ENCODE results near the gene GRID2IP.

Gene GRID2IP

DNA sequence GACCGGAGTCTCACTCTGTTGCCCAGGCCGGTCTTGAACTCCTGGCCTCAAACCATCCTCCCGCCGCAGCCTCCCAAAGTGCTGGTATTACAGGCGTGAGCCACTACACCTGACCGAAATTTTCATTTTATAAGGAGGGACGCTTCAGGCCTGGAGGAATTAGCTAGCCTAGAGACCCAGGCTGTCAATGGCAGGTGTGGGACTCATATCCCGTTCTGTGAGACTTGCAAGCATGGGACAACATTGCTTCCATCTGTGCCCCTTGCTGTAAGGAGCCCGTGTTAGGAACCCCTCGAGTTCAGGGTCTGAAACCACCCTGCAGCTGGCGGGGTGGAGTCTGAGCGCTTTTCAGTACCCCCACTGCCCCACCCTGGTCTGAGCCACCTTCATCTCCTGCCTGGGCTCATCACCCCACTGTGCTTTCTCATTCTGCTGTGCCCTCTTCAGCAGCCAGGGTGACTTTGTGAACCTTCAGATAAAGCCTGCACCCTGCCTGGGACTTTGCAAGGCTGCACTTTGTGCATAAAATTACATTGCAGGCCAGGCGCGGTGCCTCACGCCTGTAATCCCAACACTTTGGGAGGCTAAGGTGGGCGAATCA, 102.2 kb downstream of the GRID2IP start:
- H3K4me3 ChIP-seq (ENCODE audit: insufficient read depth, low read length, poor library complexity, severe bottlenecking), result no peak overlapping the region
- no peaks in the 10 kb centered on the region for H3F3A ChIP-seq (ENCODE audit: insufficient read depth)
- H3K9me3 ChIP-seq (ENCODE audit: insufficient read depth, low read length), result no peaks in the 10 kb centered on the region
- no peaks in the 10 kb centered on the region for H3K9me2 ChIP-seq (replicated peaks; ENCODE audit: insufficient read depth, low read length)
- H2AFZ ChIP-seq (ENCODE audit: low read depth, low read length, severe bottlenecking), result no peak overlapping the region
- H3K27ac ChIP-seq (ENCODE audit: low read depth, low read length), result no peak overlapping the region
- peak overlapping the region; percentile 82 for H3K4me2 ChIP-seq (ENCODE audit: low read depth, low read length, poor library complexity, severe bottlenecking)
- no peaks in the 10 kb centered on the region for H3K27me3 ChIP-seq (ENCODE audit: low read length)
- TF ChIP-seq, protein P1, sequence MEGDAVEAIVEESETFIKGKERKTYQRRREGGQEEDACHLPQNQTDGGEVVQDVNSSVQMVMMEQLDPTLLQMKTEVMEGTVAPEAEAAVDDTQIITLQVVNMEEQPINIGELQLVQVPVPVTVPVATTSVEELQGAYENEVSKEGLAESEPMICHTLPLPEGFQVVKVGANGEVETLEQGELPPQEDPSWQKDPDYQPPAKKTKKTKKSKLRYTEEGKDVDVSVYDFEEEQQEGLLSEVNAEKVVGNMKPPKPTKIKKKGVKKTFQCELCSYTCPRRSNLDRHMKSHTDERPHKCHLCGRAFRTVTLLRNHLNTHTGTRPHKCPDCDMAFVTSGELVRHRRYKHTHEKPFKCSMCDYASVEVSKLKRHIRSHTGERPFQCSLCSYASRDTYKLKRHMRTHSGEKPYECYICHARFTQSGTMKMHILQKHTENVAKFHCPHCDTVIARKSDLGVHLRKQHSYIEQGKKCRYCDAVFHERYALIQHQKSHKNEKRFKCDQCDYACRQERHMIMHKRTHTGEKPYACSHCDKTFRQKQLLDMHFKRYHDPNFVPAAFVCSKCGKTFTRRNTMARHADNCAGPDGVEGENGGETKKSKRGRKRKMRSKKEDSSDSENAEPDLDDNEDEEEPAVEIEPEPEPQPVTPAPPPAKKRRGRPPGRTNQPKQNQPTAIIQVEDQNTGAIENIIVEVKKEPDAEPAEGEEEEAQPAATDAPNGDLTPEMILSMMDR (IDR thresholded peaks at IDR 0.05; ENCODE audit: insufficient read depth, low read length, poor library complexity, severe bottlenecking), result no peak
- no peak for TF ChIP-seq EZH2phosphoT487 (conservative IDR thresholded peaks at IDR 0.05; ENCODE audit: low read length)
- no peaks in the 10 kb centered on the region for H4K20me1 ChIP-seq (ENCODE audit: low read depth, low read length)
- peaks cover 6% of the 10 kb centered on the region for H3K36me3 ChIP-seq (ENCODE audit: low read length)
- 0 out of 2 replicates have a peak overlapping the region, but pooled peaks have one; percentile 91 for H3K9ac ChIP-seq (ENCODE audit: low read length)
- peaks cover 39% of the 10 kb centered on the region for H3K79me2 ChIP-seq (ENCODE audit: insufficient read depth, low read length)

DNA sequence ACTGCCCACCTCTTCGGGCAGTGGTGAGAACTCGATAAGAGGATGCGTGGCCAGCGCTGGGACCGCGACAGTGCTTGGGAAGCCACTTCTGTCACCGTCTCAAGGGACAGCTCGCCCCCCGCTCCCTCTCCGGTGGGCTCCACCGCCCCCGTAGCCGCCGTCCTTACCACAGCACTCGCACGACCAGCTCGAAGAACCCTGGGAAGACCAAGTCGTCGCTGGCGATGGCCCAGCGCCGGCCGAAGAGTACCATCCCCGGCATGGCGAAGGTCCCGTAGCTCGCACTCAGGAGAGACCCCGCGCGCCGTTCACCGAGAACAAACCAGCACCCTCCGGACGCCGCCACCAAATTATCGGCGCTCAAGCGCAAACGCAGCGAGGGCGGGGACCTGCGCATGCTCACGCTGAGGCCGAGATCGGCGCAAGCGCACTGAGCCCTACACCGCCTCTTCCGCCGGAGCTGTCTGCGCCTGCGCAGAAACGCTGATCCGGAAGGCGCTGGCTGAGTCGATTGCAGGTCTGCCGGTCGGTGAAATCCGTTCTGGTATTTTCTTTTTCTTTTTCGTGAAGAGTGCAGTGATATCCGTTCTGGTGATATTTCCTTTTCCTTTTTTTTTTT, 103.6 kb downstream of the GRID2IP start, which contains the start of gene DAGLB:
DAGLB (minus strand) TSS at position 374 of the 619 bp plus-strand sequence; CDS start at position 262, 112 bp downstream.
- H3K4me3 ChIP-seq (ENCODE audit: insufficient read depth, low read length, poor library complexity, severe bottlenecking), result peak within 1 kb of the TSS; percentile 72

More for the DNA sequence above, 103.6 kb downstream of the GRID2IP start, which contains the start of gene DAGLB:
- Histone ChIP-seq H3K9me3 (ENCODE audit: insufficient read depth, low read length) (no peaks in the 10 kb centered on the region), H3K9ac (ENCODE audit: low read length) (peak within 1 kb of the TSS; percentile 91), H3K27me3 (ENCODE audit: low read length) (no peaks in the 10 kb centered on the region), H3K79me2 (ENCODE audit: insufficient read depth, low read length) (peaks cover 50% of the 10 kb centered on the region), H3K36me3 (ENCODE audit: low read length) (peaks cover 14% of the 10 kb centered on the region), H2AFZ (ENCODE audit: low read depth, low read length, severe bottlenecking) (peak within 1 kb of the TSS; percentile 94), H3K4me2 (ENCODE audit: low read depth, low read length, poor library complexity, severe bottlenecking) (peak within 1 kb of the TSS; percentile 89), H3K9me2 (replicated peaks; ENCODE audit: insufficient read depth, low read length) (no peaks in the 10 kb centered on the region), H3F3A (ENCODE audit: insufficient read depth) (no peaks in the 10 kb centered on the region), H4K20me1 (ENCODE audit: low read depth, low read length) (no peaks in the 10 kb centered on the region), H3K27ac (ENCODE audit: low read depth, low read length) (peak within 1 kb of the TSS; percentile 24)
- TF ChIP-seq, protein P1 (IDR thresholded peaks at IDR 0.05; ENCODE audit: insufficient read depth, low read length, poor library complexity, severe bottlenecking), result no peak
- no peak for TF ChIP-seq EZH2phosphoT487 (conservative IDR thresholded peaks at IDR 0.05; ENCODE audit: low read length)

All from SU-DHL-6 (cell line).